HG02852 (cell line): Measurements from ENCODE around the gene PDE3A.
"Not testable (repeated sequence)": the region's sequence is repeated elsewhere in the genome, so short reads cannot be mapped to it uniquely, and the experiment has no call there.

ENCODE experiments used
- ATAC-seq: cut with Tn5 transposase; IDR thresholded peaks from one replicate; pipeline ENCODE4 v1.9.1; 2021; ENCODE audit warnings: mild to moderate bottlenecking, moderate library complexity; ENCODE audit not compliant: unreplicated experiment

PDE3A gene

DNA sequence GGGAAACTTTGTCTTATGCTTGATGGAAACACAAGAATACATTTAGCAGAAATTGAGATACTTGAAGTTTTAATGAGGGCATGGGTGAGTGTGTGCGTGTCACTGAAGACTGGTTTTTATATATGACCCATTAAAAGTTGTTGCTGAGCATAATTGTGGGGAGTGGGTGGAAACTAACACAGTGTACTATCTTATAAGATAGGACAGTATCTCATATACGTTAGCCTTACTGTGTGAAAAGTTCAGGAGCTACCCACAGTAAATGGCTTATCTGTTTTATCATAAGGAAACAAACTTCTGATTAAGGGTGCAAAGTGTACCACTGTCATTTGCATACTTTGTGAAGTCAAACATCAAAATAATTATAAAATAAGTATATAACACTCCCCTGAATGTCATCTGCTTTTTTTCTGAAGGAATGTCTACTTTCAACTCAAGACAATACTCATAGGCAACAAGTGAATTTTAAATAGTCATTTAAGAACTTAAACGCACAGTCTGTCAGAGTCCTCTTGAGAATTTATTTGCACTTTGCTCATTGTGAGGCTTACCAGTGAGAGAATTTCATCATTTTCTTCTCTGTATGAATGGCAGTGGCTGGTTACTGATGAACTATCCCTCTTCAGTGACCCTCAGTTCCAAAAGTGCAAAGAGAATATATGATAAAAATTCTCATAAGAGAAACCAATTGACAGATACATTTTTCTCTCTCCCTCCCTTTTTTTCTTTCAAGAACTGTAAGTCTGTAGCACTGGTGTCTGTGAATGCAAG, 4.2 kb downstream of the PDE3A start:
- ATAC-seq = no peak

DNA sequence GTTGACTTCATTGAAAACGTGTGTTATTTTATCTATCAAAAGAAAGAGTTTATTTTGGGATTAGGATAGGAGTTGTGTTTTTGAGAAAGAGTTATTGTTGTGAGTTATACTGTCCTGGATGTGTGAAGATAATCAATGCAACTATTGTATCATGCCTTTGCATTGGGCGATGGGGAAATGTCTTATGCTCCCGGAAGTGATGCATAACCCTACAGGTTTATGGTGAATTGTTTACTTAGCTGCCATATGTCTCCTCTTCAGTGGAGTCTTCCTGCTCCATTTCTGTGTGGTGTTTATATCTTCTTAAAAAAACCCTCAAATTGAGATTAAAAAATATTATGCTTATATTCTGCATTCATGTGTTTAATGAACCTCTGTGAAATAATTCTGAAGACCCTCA, 6.5 kb downstream of the PDE3A start:
- ATAC-seq = no peak

DNA sequence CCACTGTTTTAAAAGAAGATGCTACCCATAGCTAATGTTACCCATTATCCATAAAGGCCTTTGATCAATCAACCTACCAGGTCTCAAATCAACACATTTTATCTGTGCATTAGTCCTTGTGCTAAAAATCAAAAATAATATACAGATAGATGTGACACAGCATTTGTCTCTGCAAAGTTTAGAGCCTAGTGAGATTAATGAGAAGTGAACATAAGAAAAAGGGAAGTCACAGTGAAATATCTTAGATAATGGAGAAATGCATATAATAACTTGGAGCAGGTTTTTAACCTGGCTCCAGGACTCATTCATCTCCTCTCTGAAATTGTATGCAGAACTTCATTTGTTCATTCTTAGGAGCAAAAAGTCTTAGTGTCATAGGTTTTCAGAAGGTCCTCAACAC, 7.2 kb downstream of the PDE3A start:
- no peak for ATAC-seq

DNA sequence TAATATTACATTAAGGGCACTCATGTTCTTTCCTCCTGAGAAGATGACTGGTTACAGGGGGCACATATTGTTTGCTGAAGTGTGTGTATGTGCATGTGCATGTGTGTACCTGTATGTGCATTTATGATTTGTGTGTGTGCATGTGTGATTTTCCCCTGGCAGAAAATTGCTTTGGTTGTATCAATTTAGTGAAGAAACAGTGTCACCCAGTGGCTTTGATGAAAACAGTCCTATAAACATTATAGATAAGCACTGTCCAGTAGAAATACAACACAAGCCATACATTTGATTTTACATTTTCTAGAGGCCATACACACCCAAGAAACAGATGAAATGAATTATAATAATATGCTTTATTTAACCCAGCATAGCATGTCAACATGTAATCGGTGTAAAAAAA, 8.6 kb downstream of the PDE3A start:
- ATAC-seq = no peak

DNA sequence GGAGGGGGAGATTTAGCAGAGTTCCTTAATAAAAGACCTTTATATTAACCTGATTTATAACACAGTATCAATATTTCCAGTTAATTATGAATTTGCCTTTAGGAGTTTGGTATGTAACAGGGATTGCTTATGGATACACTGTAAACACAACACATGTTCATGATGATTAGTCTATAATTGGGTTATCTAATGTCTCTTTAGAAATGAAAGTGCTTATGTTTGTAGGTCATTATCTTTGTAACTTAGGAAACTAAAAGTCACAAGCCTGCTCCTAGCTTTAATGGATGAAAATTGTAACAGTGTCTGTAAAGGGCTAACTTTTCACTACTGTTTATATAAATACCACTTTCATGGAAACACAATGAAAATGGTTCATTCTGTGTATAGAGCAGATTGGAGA, 9.4 kb downstream of the PDE3A start:
- no peak for ATAC-seq

DNA sequence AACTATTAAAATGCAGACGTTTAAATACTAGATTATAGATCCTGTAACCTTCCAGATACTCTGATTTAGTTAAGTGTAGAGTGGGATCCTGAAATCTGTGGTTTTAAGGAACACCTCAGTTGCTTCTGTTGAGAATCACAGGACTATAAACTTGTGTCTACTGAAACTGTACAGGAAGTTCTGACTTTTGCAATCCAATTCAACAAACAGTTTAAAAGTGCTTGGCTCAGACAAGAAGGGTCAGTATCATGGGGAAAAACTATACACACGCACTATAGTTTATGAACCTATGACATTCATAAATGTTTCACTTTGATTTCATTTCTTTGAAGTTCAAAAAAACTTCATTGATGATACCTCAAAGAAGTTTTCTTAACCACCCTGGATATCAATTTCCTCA, 13.8 kb downstream of the PDE3A start:
- ATAC-seq = no peak

DNA sequence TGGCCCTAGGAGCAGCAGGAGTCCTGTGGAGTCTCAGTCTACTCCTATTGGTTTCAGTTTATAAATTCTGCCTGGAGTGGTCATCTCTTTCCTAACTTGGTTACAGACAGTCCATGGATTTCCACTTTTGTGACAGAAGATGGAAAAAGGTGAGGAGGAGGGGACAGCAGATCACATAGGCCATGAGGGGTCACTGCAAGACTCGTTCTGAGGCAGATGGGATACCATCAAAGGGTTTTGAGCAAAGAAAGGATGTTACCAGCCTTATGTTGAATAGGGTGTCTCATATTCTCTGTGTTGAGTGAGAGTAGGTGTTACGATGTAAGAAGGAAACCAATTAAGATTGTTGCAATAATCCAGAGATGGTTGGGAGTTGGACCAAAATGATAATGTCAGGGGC, 15.3 kb downstream of the PDE3A start:
- ATAC-seq = no peak

DNA sequence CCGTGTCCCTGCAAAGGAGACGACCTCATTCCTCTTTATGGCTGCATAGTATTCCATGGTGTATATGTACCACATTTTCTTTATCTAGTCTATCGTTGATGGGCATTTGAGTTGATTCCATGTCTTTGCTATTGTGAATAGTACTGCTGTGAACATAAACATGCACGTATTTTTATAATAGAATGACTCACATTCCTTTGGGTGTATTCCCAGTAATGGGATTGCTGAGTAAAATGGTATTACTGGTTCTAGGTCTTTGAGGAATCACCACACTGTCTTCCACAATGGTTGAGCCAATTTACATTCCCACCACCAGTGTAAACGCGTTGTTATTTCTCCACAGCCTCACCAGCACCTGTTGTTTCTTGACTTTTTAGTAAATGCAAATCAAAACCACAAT, 16.5 kb downstream of the PDE3A start:
- ATAC-seq = not testable (repeated sequence)

DNA sequence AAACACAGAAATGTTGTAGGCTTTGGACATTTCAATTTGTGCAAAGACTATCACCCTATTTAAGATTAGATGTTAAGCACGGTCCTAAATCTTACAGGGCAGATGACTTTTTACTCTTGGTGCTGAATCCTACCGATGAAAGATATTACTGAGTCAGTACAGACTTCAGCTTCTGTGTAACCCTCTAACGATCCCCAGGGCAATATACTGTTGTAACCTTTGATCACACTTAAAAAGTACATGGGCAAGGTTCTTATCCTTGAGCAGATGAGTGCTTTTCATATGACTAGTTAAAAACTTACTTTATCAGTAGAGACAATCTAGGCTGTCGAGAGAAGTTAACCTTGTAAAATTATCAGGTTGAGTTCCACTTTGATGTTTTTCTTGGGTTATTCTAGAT, 22.5 kb downstream of the PDE3A start:
- ATAC-seq = no peak

DNA sequence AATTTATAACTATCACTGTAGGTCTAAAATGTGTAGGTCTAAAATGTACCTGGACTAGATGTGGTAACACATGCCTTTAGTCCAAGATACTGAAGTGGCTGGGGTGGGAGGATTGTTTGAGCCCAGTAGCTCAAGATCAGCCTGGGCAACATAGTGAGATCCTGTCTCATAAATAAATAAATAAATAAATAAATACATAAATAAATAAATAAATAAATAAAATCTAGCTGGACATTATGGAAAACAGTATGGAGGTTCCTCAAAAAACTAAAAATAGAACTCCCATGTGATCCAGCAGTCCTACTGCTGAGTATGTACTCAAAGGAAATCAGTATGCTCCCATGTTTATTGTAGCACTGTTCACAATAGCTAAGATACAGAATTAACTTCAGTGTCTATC, 24.0 kb downstream of the PDE3A start:
- no peak for ATAC-seq

DNA sequence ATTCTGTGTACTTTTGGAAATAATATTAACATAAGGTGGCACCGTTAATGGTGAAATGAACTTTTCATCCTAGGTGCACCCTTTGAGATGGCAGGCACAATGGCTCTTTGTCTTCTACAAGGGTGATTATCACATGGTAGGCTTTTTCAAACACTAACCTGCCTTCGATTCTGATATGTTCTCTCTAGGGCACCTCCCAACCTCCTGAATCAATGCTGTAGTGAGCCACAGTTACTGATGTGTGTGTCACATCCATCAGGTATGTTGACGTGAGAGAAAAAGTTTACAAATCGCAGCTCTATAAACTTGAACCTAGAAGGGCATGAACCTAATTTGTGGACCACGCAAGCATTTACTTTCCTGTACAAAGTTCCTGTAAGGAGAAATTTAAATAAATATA, 25.4 kb downstream of the PDE3A start:
- ATAC-seq = no peak

DNA sequence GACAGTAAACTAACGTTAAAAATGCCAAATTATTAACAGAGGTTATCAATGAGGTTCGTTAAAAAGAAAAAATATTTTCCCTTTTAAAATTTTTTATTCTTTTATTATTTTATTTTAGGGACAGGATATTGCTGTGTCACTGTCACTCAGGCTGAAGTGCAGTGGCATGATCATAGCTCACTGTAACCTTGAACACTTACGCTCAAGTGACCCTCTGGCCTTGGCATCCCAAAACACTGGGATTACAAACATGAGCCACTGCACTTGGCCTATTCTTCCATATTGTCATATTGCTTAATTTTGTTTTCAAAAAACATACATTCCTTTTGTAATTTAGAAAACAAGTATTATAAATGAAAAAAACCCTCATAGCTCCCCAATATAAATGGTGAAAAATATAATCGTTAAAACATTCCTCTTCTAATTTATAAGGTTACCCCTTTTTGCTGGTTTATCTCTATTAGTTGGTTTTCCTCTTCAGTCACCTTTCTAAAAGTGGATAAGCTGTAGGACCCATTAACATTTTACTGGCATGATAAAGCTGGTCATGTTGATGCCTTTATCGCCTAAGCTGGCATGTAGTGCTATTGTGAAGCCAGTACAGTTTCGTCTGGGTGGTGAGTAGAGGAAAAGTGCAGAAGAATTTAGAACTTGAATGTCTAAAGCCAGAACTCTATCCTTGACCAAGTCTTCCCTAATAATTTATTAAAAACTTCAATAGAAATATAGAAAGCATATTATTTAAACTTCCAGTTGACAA, 27.6 kb downstream of the PDE3A start:
- no peak for ATAC-seq

DNA sequence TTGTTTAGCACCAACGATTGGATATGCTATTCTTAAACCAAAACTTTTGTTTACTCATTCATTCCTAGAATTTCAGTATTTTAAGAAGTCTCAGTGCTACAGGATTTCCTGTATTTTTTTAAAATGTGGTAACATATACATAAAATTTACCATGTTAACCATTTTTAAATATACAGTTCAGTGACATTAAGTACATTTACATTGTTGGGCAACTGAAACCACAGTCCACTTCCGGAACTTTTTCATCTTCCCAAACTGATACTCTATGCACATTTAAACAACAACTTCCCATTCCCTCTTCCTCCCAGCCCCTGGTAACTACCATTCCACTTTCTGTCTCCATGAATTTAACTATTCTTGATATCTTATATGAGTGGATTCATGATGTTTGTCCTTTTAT, 30.3 kb downstream of the PDE3A start:
- ATAC-seq = no peak

DNA sequence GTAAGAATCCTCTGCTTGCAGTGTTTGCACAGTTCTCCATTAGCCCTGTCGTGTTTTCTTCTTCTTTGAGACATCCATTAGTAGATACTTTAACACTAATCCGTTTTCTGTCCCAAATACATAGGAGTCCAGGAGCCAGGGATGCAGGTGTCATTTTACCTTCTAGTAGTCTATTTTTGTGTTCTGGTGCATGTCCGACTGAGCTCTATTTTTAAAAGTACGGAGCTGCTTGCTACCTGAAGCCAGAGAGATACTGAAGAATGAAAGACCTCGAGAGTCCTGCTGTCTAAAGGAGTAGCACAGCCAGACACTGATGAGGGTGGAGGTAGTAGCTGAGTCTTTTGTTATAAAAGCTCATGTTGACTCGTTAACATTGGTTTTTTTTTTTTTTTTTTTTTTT, 31.7 kb downstream of the PDE3A start:
- no peak for ATAC-seq

DNA sequence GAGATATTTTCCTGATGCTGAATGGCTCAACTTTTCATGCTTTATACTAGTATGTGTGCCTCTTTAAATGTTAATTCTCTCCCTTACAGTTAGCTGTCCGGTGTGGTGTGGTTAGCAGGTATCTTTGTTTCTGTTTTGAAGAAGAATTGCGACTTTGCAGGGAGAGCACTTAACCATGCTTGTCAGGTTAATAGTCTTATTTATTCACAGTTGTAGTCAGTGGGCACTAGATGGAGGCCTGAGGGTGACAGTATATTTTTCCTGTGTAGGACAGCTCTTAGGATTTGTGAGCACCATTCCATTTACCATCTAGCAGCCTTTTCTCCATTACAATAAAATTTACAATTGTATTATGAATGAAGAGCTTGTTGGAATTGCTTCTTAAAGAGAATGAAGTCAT, 34.9 kb downstream of the PDE3A start:
- ATAC-seq = no peak

DNA sequence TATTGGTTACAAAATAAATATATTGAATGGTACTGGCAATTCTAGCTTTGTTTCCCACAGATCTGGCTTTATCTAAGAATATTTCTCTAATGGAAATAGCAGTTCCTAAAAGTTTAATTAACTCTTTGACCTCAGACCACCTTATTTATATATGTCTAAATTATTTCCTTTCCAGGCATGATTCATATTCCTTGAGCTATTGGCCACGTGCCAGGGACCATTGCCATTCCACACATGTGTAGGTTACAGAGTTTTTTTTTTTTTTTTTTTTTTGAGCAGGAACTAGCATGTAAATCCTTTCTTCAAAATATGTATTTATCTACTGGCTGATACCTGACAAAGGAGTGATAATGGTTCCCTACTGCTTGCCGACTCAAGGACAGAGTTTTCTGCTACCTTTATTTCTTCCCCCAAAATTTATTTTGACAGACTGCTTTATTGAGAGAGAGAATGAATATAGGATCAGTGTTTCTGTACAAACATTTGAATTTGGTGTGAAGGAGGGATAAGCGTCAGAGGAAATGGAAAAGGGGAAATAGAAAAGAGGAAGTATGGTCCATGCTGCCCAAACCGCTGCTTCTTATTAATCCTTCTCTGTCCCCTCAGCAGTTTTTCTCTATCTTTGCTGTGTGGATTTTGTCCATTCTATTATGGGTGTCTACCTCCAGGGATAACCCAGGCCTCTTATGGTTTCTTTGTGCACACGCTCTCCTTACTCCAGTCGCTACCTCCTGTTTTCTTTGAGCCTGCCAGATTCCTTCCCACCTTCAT, 36.4 kb downstream of the PDE3A start:
- no peak for ATAC-seq

DNA sequence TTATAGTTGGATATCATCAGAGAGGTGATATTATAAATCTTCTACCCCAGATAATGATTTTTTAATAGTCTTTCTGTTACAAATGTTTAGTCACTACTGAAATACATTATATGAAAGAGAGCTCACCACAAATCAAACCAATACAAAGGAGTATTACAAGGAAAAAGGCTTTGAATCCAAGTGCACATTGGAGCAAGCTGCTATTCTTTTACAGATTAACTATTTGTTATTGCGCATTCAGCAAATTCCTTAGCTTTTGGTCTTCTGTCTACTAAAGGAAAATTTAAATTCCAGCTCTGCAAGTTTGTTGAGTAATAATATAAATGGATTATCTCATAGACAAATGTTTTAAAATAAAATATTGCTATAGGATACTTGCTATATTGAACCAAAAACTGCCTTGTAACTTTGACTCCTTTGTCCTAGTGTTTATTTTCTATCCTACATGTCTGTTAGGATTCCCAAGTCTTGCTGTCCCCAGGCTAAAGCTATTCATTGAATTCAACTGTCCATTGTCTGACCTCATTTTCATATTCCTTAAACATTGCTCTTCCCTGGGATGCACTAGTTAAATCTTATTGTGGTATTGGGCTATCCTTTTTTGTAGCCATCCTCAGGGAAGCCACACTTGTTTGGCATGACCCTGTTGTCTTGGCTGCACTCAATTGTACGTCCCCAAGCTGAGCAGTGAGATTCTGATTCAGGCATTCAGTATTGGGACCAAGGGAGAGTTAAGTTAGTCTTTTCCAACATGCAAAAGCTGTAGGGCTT, 41.5 kb downstream of the PDE3A start:
- ATAC-seq = no peak

DNA sequence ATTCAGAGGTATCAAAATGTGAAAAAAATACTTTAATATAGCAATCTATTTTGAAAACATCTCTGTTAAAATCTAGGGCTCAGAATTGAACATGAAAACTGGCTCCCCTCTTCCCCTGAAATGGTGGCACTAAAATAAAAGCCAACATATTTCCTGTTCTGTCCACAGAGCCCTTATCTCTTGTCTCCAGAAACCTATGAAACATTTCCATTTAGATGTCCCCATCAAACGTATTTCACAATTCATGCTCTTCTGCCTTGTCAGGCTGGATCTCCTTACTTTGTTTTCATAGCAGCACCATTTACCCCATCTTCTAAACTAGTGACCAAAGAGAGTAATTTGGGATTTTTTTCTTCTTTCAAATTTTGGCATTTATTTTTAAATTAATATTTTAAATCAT, 42.4 kb downstream of the PDE3A start:
- no peak for ATAC-seq

DNA sequence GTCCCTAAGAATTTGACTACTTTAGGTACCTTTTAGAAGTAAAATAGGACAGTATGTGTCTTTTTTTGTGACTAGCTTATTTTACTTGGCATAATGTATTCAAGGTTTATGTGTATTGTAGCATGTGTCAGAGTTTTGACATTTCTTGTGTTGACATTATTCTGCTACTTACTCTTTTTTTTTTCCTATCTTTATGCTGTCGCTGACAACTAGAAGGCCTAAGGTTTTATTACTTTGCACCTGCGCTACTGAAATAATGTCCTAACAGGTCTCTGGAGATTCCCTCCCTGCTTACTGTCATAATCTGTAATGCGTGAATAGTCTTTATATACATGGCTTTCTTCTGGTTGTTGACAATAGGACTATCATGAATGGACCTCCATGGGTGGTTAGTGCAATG, 43.0 kb downstream of the PDE3A start:
- ATAC-seq = no peak

DNA sequence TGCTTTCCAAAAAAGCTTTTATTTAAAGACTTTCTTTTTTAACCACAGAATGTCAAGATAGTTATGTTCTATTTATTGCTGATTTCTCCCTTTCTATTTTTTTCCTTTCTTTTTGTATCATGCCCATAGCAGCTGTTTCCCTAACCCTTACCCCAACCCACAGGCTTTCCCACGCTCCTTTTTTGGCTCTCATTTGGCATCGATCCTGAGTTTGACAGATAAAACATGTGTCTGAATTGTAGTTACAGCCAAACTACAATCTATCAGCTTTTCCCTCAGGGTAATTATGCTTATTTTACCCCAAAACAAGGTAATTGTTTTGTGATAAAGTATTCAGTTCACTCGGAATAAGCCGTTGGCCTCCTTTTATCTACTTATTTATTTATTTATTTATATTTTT, 46.7 kb downstream of the PDE3A start:
- no peak for ATAC-seq

DNA sequence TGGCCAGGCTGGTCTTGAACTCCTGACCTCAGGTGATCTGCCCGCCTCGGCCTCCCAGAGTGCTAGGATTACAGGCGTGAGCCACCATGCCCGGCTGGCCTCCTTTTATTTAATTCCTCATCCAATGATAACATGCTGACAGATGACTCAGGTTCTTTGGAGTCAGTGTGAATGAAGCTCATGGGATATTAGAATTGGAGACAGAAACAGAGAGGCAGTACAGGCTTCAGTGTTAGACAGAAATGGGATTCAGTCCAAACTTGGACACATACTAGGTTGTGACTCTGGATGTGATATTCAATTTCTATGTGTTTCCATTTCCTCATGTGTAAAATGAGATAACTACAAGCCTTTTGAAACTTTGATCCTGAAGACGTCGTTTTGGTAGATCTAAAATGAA, 47.3 kb downstream of the PDE3A start:
- ATAC-seq = no peak
